GM21390 (cell line): Measurements from ENCODE around the gene SPX.

ENCODE experiments used
- ATAC-seq: cut with Tn5 transposase; IDR thresholded peaks from one replicate; pipeline ENCODE4 v1.9.1; 2021; ENCODE audit not compliant: unreplicated experiment

The SPX gene

GRCh38 chr12:21576431-21576830 is 50.3 kb downstream of the SPX start:
- no peak for ATAC-seq

GRCh38 chr12:21577516-21577915 is 51.4 kb downstream of the SPX start:
- no peak for ATAC-seq

GRCh38 chr12:21580748-21581516 is 54.8 kb downstream of the SPX start:
- ATAC-seq: no peak
